Measurements from ENCODE around the gene SULT6B1.
A peak's percentile ranks its signal among the peaks of the same experiment; 100 is the strongest.
"Not testable (repeated sequence)": the region's sequence is repeated elsewhere in the genome, so short reads cannot be mapped to it uniquely, and the experiment has no call there.

The SULT6B1 gene

GRCh38 chr2:37188570-37188969 is at the start of gene SULT6B1:
SULT6B1 (minus strand) TSS chr2:37188670; CDS start chr2:37188640, 30 bp downstream.
- CTCF ChIA-PET, result interaction anchor here (1.1 to 2.3 kb wide), 2 partner anchors 19 to 31 kb away, joined by 3 to 5 read pairs; no protein-coding TSS in a partner anchor
- Mint-ChIP-seq H3K36me3 (no peaks in the 10 kb centered on the region), H3K27me3 (peaks cover 38% of the 10 kb centered on the region), H3K27ac (no peak within 1 kb of the TSS), H3K4me3 (no peak within 1 kb of the TSS), H3K9me3 (no peaks in the 10 kb centered on the region), H3K4me1 (no peaks in the 10 kb centered on the region)
- DNase-seq, result no peak

- H3K4me3 Mint-ChIP-seq, result no peak overlapping the region
- no peak overlapping the region for H3K27ac Mint-ChIP-seq
- H3K36me3 Mint-ChIP-seq, result peaks cover 25% of the 10 kb centered on the region
- no peaks in the 10 kb centered on the region for H3K9me3 Mint-ChIP-seq
- CTCF ChIA-PET, result interaction anchor here (1.2 to 1.5 kb wide), 2 partner anchors 63 to 73 kb away, joined by 3 to 4 read pairs; no protein-coding TSS in a partner anchor
- peak; percentile 24 for DNase-seq
- H3K4me1 Mint-ChIP-seq, result peaks cover 20% of the 10 kb centered on the region
- H3K27me3 Mint-ChIP-seq, result no peaks in the 10 kb centered on the region
These were observed 43.9 kb upstream of the SULT6B1 start for GRCh38 chr2:37232131-37232933.

GRCh38 chr2:37231241-37232130 is 43.0 kb upstream of the SULT6B1 start, which contains the start of the genes CEBPZ and NDUFAF7:
CEBPZ (minus strand) TSS chr2:37231596; CDS start chr2:37231567, 29 bp downstream.
NDUFAF7 (plus strand) TSS chr2:37231658; CDS start chr2:37231706, 48 bp downstream.
- H3K36me3 Mint-ChIP-seq, result peaks cover 28% of the 10 kb centered on the region
- H3K27ac Mint-ChIP-seq, result no peak within 1 kb of the TSS
- peaks cover 25% of the 10 kb centered on the region for H3K4me1 Mint-ChIP-seq
- H3K9me3 Mint-ChIP-seq, result no peaks in the 10 kb centered on the region
- CTCF ChIA-PET, result interaction anchor here (1.2 to 1.5 kb wide), 2 partner anchors 63 to 72 kb away, joined by 3 to 4 read pairs; no protein-coding TSS in a partner anchor
- H3K27me3 Mint-ChIP-seq, result no peaks in the 10 kb centered on the region
- peak; percentile 93 for DNase-seq
- H3K4me3 Mint-ChIP-seq, result no peak within 1 kb of the TSS

- Mint-ChIP-seq H3K27ac (no peak overlapping the region), H3K9me3 (no peaks in the 10 kb centered on the region), H3K4me3 (no peak overlapping the region), H3K27me3 (no peaks in the 10 kb centered on the region), H3K4me1 (peaks cover 31% of the 10 kb centered on the region), H3K36me3 (peaks cover 29% of the 10 kb centered on the region)
- CTCF ChIA-PET, result no interaction called here
- DNase-seq, result no peak
These were observed 42.1 kb upstream of the SULT6B1 start for GRCh38 chr2:37230581-37230980.

- CTCF ChIA-PET, result interaction anchor here (0.6 kb wide), 1 partner anchor 181 kb away, joined by 3 read pairs; no protein-coding TSS in a partner anchor
- peaks cover 31% of the 10 kb centered on the region for H3K4me1 Mint-ChIP-seq
- H3K27ac Mint-ChIP-seq, result no peak overlapping the region
- no peaks in the 10 kb centered on the region for H3K9me3 Mint-ChIP-seq
- peaks cover 28% of the 10 kb centered on the region for H3K36me3 Mint-ChIP-seq
- no peaks in the 10 kb centered on the region for H3K27me3 Mint-ChIP-seq
- no peak for DNase-seq
- no peak overlapping the region for H3K4me3 Mint-ChIP-seq
These were observed 40.3 kb upstream of the SULT6B1 start for GRCh38 chr2:37228788-37229187.

GRCh38 chr2:37226863-37227262 is 38.4 kb upstream of the SULT6B1 start:
- H3K27me3 Mint-ChIP-seq, result no peaks in the 10 kb centered on the region
- CTCF ChIA-PET, result no interaction called here
- DNase-seq, result no peak
- H3K4me1 Mint-ChIP-seq, result peaks cover 50% of the 10 kb centered on the region
- H3K9me3 Mint-ChIP-seq, result no peaks in the 10 kb centered on the region
- H3K27ac Mint-ChIP-seq, result no peak overlapping the region
- peaks cover 44% of the 10 kb centered on the region for H3K36me3 Mint-ChIP-seq
- H3K4me3 Mint-ChIP-seq, result no peak overlapping the region

GRCh38 chr2:37225129-37225528 is 36.7 kb upstream of the SULT6B1 start:
- peaks cover 60% of the 10 kb centered on the region for H3K36me3 Mint-ChIP-seq
- H3K4me3 Mint-ChIP-seq, H3K9me3 Mint-ChIP-seq, CTCF ChIA-PET, H3K27ac Mint-ChIP-seq, H3K27me3 Mint-ChIP-seq, DNase-seq: not testable (repeated sequence)
- peaks cover 60% of the 10 kb centered on the region for H3K4me1 Mint-ChIP-seq

GRCh38 chr2:37224063-37224462 is 35.6 kb upstream of the SULT6B1 start:
- no peak for DNase-seq
- Mint-ChIP-seq H3K4me3 (no peak overlapping the region), H3K36me3 (peaks cover 64% of the 10 kb centered on the region), H3K27ac (no peak overlapping the region), H3K4me1 (peaks cover 60% of the 10 kb centered on the region), H3K9me3 (no peaks in the 10 kb centered on the region), H3K27me3 (no peaks in the 10 kb centered on the region)
- CTCF ChIA-PET, result no interaction called here

GRCh38 chr2:37223131-37223530 is 34.7 kb upstream of the SULT6B1 start:
- Mint-ChIP-seq H3K9me3 (no peaks in the 10 kb centered on the region), H3K36me3 (peaks cover 72% of the 10 kb centered on the region), H3K27me3 (no peaks in the 10 kb centered on the region), H3K4me3 (no peak overlapping the region), H3K27ac (peak overlapping the region; percentile 50), H3K4me1 (peaks cover 57% of the 10 kb centered on the region)
- CTCF ChIA-PET, result no interaction called here
- DNase-seq, result no peak

GRCh38 chr2:37219046-37219445 is 30.6 kb upstream of the SULT6B1 start:
- Mint-ChIP-seq H3K27ac (no peak overlapping the region), H3K4me3 (no peak overlapping the region), H3K27me3 (no peaks in the 10 kb centered on the region), H3K9me3 (no peaks in the 10 kb centered on the region), H3K36me3 (peaks cover 64% of the 10 kb centered on the region), H3K4me1 (peaks cover 34% of the 10 kb centered on the region)
- no peak for DNase-seq
- CTCF ChIA-PET, result no interaction called here

GRCh38 chr2:37215250-37215649 is 26.8 kb upstream of the SULT6B1 start:
- DNase-seq, result no peak
- no peak overlapping the region for H3K27ac Mint-ChIP-seq
- no peaks in the 10 kb centered on the region for H3K27me3 Mint-ChIP-seq
- no peak overlapping the region for H3K4me3 Mint-ChIP-seq
- H3K9me3 Mint-ChIP-seq, result no peaks in the 10 kb centered on the region
- H3K36me3 Mint-ChIP-seq, result peaks cover 52% of the 10 kb centered on the region
- CTCF ChIA-PET, result no interaction called here
- peaks cover 3% of the 10 kb centered on the region for H3K4me1 Mint-ChIP-seq

- CTCF ChIA-PET, result interaction anchor here (0.6 kb wide), 1 partner anchor 167 kb away, joined by 3 read pairs; no protein-coding TSS in a partner anchor
- Mint-ChIP-seq H3K27me3 (no peaks in the 10 kb centered on the region), H3K27ac (no peak overlapping the region), H3K9me3 (peaks cover 26% of the 10 kb centered on the region), H3K36me3 (peaks cover 70% of the 10 kb centered on the region), H3K4me1 (peaks cover 3% of the 10 kb centered on the region), H3K4me3 (no peak overlapping the region)
- no peak for DNase-seq
These were observed 23.5 kb upstream of the SULT6B1 start for GRCh38 chr2:37211939-37212338.

GRCh38 chr2:37211212-37211611 is 22.7 kb upstream of the SULT6B1 start:
- DNase-seq, result no peak
- H3K27me3 Mint-ChIP-seq, result no peaks in the 10 kb centered on the region
- no peak overlapping the region for H3K27ac Mint-ChIP-seq
- CTCF ChIA-PET, result interaction anchor here (0.6 kb wide), 1 partner anchor 168 kb away, joined by 3 read pairs; no protein-coding TSS in a partner anchor
- H3K36me3 Mint-ChIP-seq, result peaks cover 71% of the 10 kb centered on the region
- H3K4me3 Mint-ChIP-seq, result no peak overlapping the region
- H3K9me3 Mint-ChIP-seq, result peaks cover 30% of the 10 kb centered on the region
- H3K4me1 Mint-ChIP-seq, result peaks cover 3% of the 10 kb centered on the region

GRCh38 chr2:37206760-37207159 is 18.3 kb upstream of the SULT6B1 start:
- H3K27ac Mint-ChIP-seq, DNase-seq, H3K4me3 Mint-ChIP-seq, CTCF ChIA-PET, H3K27me3 Mint-ChIP-seq, H3K4me1 Mint-ChIP-seq: not testable (repeated sequence)
- Mint-ChIP-seq H3K36me3 (peaks cover 85% of the 10 kb centered on the region), H3K9me3 (peaks cover 41% of the 10 kb centered on the region)
